NCI-H1436 treated with DMSO at 0.1 percent for 48 hours (cell line): ENCODE results near the gene FUT2.

Source experiments
- DNase-seq: peaks from one replicate; lab custom pipeline; 2025; lab: John Stamatoyannopoulos, UW

FUT2 gene

GRCh38 chr19:48751845-48752495 lies 56.2 kb downstream of the FUT2 start:
- DNase-seq: no peak

- DNase-seq: no peak
Observed at GRCh38 chr19:48752496-48753365, 57.0 kb downstream of the FUT2 start, which contains the start of gene FUT1. Gene FUT1, minus strand, starts transcription at chr19:48752641. Its CDS starts 1,360 bp downstream, at chr19:48751281.

GRCh38 chr19:48755084-48755641 lies 59.4 kb downstream of the FUT2 start, which contains the start of gene FGF21:
Gene FGF21, plus strand, starts transcription at chr19:48755524. Its CDS starts 713 bp downstream, at chr19:48756237.
- no peak for DNase-seq
